ENCODE data around the gene KANSL1.

DNA sequence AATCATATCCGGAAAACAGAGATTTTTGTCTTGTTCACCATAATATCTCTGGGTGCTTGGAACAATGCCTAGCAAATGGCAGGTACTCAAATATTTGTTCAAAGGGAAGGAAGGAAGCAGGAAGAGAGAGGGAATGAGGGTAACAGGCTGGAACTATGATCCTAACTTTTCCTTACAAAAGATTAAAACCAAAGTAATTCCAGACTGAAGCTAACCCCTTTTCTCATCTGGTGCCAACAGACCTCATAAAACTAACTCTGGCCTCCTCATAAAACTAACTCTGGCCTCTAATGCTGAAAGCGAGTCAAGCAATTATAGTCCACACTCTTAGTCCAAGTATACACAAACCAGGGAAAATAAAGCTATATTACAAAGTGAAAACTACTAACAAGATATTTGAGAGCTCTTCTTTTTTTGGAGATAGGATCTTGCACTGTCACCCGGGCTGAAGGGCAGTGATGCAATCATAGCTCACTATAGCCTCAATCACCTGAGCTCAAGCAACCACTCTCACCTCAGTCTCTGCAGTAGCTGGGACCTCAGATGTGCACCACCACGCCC, 84.6 kb downstream of the KANSL1 start:
- TF ChIP-seq TAF1 (IDR thresholded peaks at IDR 0.05; ENCODE audit: borderline replicate concordance, insufficient read depth, low read length) (no peak), REST (IDR thresholded peaks at IDR 0.05; ENCODE audit: insufficient read depth in 1 of 2, low read depth in 2 of 2, low read length in 2 of 2) (no peak)
